ENCODE measurements around the gene LEP.

- no peak for TF ChIP-seq SIN3A (IDR thresholded peaks at IDR 0.05; ENCODE audit: low read depth)
- TF ChIP-seq, protein P1, sequence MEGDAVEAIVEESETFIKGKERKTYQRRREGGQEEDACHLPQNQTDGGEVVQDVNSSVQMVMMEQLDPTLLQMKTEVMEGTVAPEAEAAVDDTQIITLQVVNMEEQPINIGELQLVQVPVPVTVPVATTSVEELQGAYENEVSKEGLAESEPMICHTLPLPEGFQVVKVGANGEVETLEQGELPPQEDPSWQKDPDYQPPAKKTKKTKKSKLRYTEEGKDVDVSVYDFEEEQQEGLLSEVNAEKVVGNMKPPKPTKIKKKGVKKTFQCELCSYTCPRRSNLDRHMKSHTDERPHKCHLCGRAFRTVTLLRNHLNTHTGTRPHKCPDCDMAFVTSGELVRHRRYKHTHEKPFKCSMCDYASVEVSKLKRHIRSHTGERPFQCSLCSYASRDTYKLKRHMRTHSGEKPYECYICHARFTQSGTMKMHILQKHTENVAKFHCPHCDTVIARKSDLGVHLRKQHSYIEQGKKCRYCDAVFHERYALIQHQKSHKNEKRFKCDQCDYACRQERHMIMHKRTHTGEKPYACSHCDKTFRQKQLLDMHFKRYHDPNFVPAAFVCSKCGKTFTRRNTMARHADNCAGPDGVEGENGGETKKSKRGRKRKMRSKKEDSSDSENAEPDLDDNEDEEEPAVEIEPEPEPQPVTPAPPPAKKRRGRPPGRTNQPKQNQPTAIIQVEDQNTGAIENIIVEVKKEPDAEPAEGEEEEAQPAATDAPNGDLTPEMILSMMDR (IDR thresholded peaks at IDR 0.05 in 2 of 3, conservative IDR thresholded peaks at IDR 0.05 in 1 of 3; ENCODE audit: borderline replicate concordance in 1 of 3, insufficient read depth in 1 of 3, low read depth in 2 of 3, low read length in 2 of 3), result no peak
- no peak for TF ChIP-seq YY1 (IDR thresholded peaks at IDR 0.05; ENCODE audit: extremely low read depth, insufficient replicate concordance, low read depth, low read length)
- TF ChIP-seq POLR2AphosphoS5 (IDR thresholded peaks at IDR 0.05; ENCODE audit: low read depth, low read length), result no peak
- no peak for TF ChIP-seq EZH2 (IDR thresholded peaks at IDR 0.05)
- TF ChIP-seq JUND (IDR thresholded peaks at IDR 0.05), result no peak
- no peak for TF ChIP-seq POLR2A (IDR thresholded peaks at IDR 0.05; ENCODE audit: borderline replicate concordance, extremely low read depth, insufficient read depth, insufficient read length)
Observed at GRCh38 chr7:128217030-128217805, 23.9 kb upstream of the LEP start.
